Trophoblast cell (in vitro differentiated cells and primary cell): Measurements from ENCODE around the gene CPA2.

ENCODE experiments used
- DNase-seq, 2 donors: peaks; one replicate each; pipeline ENCODE4 v3.0.0-alpha.2; 2016
- H2AFZ ChIP-seq: 2 replicates; pipeline ENCODE4 v1.6.1; 2013; ENCODE audit warnings: low read length, moderate library complexity, mild to moderate bottlenecking; ENCODE audit not compliant: insufficient read depth, poor library complexity
- H2AK5ac ChIP-seq: 2 replicates; pipeline ENCODE4 v1.6.1; 2013; ENCODE audit warnings: mild to moderate bottlenecking, low read length
- H2BK120ac ChIP-seq: 2 replicates; pipeline ENCODE4 v1.6.1; 2013; ENCODE audit warnings: low read length, mild to moderate bottlenecking, moderate library complexity; ENCODE audit not compliant: insufficient read depth, poor library complexity
- H2BK12ac ChIP-seq: 2 replicates; pipeline ENCODE4 v1.6.1; 2013; ENCODE audit warnings: mild to moderate bottlenecking, low read length, moderate library complexity
- H2BK5ac ChIP-seq: 2 replicates; pipeline ENCODE4 v1.6.1; 2013; ENCODE audit warnings: low read length, low read depth, moderate library complexity, mild to moderate bottlenecking; ENCODE audit not compliant: poor library complexity
- H3K14ac ChIP-seq: 2 replicates; pipeline ENCODE4 v1.6.1; 2013; ENCODE audit warnings: mild to moderate bottlenecking, low read length
- H3K18ac ChIP-seq: 2 replicates; pipeline ENCODE4 v1.6.1; 2013; ENCODE audit warnings: mild to moderate bottlenecking, low read length
- H3K23ac ChIP-seq: 2 replicates; pipeline ENCODE4 v1.6.1; 2013; ENCODE audit warnings: low read length
- H3K27ac ChIP-seq: 2 replicates; pipeline ENCODE4 v1.5.1; 2013; ENCODE audit warnings: low read depth, mild to moderate bottlenecking, inconsistent platforms, low read length, moderate library complexity
- H3K27me3 ChIP-seq: 2 replicates; pipeline ENCODE4 v1.6.1; 2013; ENCODE audit warnings: inconsistent platforms, mild to moderate bottlenecking, low read length, moderate library complexity; ENCODE audit not compliant: insufficient read depth
- H3K36me3 ChIP-seq, 2 experiments: 1 replicate in 1 of 2; 2 replicates in 1 of 2; pipeline ENCODE4 v1.6.1; 2013; ENCODE audit warnings: low read length in 2 of 2, mild to moderate bottlenecking in 2 of 2, moderate library complexity in 1 of 2; ENCODE audit not compliant: insufficient read depth in 2 of 2, control insufficient read depth in 1 of 2
- H3K4ac ChIP-seq: 2 replicates; pipeline ENCODE4 v1.6.1; 2013; ENCODE audit warnings: low read depth, mild to moderate bottlenecking, low read length, moderate library complexity
- H3K4me1 ChIP-seq, 2 experiments: 1 replicate in 1 of 2; 2 replicates in 1 of 2; pipeline ENCODE4 v1.6.1; 2013; ENCODE audit warnings: low read length in 2 of 2, mild to moderate bottlenecking in 2 of 2, moderate library complexity in 1 of 2; ENCODE audit not compliant: insufficient read depth in 2 of 2, control insufficient read depth in 1 of 2
- H3K4me2 ChIP-seq: 2 replicates; pipeline ENCODE4 v1.6.1; 2013; ENCODE audit warnings: inconsistent platforms, mild to moderate bottlenecking, low read length, moderate library complexity
- H3K4me3 ChIP-seq: 2 replicates; pipeline ENCODE4 v1.5.1; 2013; ENCODE audit warnings: mild to moderate bottlenecking, low read depth, low read length, inconsistent platforms
- H3K79me1 ChIP-seq: one replicate; pipeline ENCODE4 v1.6.1; 2013; ENCODE audit warnings: low read length
- H3K79me2 ChIP-seq: 2 replicates; pipeline ENCODE4 v1.6.1; 2013; ENCODE audit warnings: low read length, mild to moderate bottlenecking; ENCODE audit not compliant: control insufficient read depth, insufficient read depth, poor library complexity
- H3K9ac ChIP-seq: 2 replicates; pipeline ENCODE4 v1.6.1; 2013; ENCODE audit warnings: mild to moderate bottlenecking, low read length
- H3K9me3 ChIP-seq: 2 replicates; pipeline ENCODE4 v1.6.1; 2013; ENCODE audit warnings: low read depth, mild to moderate bottlenecking, control low read depth, inconsistent platforms, low read length; ENCODE audit not compliant: insufficient read depth
- H4K12ac ChIP-seq: 2 replicates; pipeline ENCODE4 v1.6.1; 2013; ENCODE audit warnings: low read depth, mild to moderate bottlenecking, low read length, moderate library complexity
- H4K8ac ChIP-seq: 2 replicates; pipeline ENCODE4 v1.6.1; 2013; ENCODE audit warnings: low read depth, mild to moderate bottlenecking, low read length, moderate library complexity
- H4K91ac ChIP-seq: one replicate; pipeline ENCODE4 v1.6.1; 2013; ENCODE audit warnings: low read depth, mild to moderate bottlenecking, low read length, moderate library complexity
- WGBS: extraction: QIAGEN DNeasy Blood & Tissue Kit; methylation state at CpG from one replicate; pipeline ENCODE4 v1.1.7; 2013; ENCODE audit warnings: missing lambda C conversion rate; ENCODE audit not compliant: insufficient read length, insufficient coverage; ENCODE audit errors: extremely low coverage; 5-methylcytosine and 5-hydroxymethylcytosine counted together

The CPA2 gene

DNA sequence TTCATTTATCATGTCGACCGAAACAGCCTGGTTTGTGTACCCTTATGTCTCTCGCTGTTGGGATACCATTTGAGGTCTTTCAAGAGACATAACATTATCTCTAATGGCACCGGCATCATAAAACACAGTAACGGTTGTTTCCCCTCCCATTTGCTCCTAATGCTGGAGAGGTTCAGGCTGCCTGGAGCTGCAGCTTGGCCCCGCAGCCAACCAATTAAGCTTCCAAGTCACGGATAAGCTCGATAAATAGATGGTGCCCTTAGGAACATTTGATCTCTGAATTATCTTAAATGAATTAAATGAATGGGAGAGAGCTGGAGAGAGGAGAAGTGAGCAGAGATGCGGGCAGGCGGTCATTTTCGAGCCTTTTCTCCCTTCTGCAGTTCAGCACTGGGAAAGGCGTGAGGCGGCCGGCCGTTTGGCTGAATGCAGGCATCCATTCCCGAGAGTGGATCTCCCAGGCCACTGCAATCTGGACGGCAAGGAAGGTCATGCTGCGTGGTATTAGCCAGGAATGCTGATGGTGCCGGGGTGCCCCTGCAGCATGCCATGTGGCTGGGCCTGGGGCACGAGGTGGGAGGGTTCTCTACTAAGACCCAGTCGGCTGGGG, 38.9 kb downstream of the CPA2 start:
- Histone ChIP-seq H4K12ac (no peak overlapping the region), H3K79me1 (no peaks in the 10 kb centered on the region), H3K4ac (no peak overlapping the region), H3K4me2 (no peak overlapping the region), H3K79me2 (no peaks in the 10 kb centered on the region), H2BK5ac (no peak overlapping the region), H3K27ac (no peak overlapping the region), H3K4me1 (no peaks in the 10 kb centered on the region), H3K4me3 (no peak overlapping the region), H3K9me3 (no peaks in the 10 kb centered on the region), H3K9ac (no peak overlapping the region), H3K27me3 (no peaks in the 10 kb centered on the region), H3K23ac (no peak overlapping the region), H4K91ac (no peak overlapping the region), H3K36me3 (no peaks in the 10 kb centered on the region), H4K8ac (no peak overlapping the region), H2BK12ac (no peak overlapping the region), H2BK120ac (no peak overlapping the region), H2AK5ac (no peak overlapping the region), H2AFZ (no peak overlapping the region), H3K14ac (no peak overlapping the region), H3K18ac (no peak overlapping the region)
- WGBS: no CpG with 5 or more reads among the region's 21 CpGs
- DNase-seq: no peak

DNA sequence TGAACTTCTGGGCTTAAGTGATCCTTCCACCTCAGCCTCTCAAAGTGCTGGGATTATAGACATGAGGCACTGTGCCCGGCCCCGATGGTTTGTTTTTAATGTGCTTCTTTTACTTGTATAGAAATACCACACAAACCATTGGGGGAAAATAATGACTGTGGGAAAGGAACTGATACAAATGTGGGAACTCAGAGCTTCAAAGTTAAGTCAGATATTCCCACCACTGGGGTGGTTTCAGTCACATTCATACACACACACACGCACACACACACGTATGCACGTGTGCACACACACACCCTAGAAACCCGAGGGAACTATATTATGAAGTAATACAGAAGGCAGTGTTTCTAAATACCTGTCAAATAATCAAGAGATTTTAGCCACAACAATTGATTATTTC, 43.3 kb downstream of the CPA2 start:
- Histone ChIP-seq H2BK12ac (no peak overlapping the region), H3K4me3 (no peak overlapping the region), H2AFZ (no peak overlapping the region), H4K91ac (no peak overlapping the region), H3K9me3 (peaks cover 2% of the 10 kb centered on the region), H4K8ac (no peak overlapping the region), H3K36me3 (no peaks in the 10 kb centered on the region), H3K23ac (no peak overlapping the region), H2AK5ac (no peak overlapping the region), H3K4me2 (no peak overlapping the region), H3K9ac (no peak overlapping the region), H3K18ac (no peak overlapping the region), H3K79me2 (no peaks in the 10 kb centered on the region), H2BK5ac (no peak overlapping the region), H2BK120ac (no peak overlapping the region), H3K4me1 (no peaks in the 10 kb centered on the region), H3K27me3 (no peaks in the 10 kb centered on the region), H3K27ac (no peak overlapping the region), H3K4ac (no peak overlapping the region), H3K14ac (no peak overlapping the region), H4K12ac (no peak overlapping the region), H3K79me1 (no peaks in the 10 kb centered on the region)
- DNase-seq: no peak
- no CpG with 5 or more reads among the region's 6 CpGs for WGBS

DNA sequence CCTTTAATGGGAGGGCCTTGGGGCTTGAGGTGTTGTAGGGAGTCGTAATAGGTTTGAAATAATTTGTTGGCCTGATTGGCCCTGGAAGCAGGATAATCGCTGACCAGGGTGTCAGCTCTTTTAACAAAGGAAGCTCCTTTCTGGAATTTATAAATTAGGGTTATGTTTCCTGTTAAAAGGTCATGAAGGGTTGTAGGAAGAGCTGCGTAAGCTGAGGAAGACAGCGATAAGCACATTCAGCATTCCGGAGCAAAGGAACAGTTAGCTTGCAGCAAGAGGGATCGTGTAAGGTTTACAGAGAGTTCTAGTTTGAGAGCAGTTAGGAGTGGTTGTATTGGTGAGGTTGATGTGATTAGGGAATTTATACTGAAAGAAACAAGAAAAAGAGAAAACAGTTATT, 47.6 kb downstream of the CPA2 start:
- Histone ChIP-seq H3K4me1 (no peaks in the 10 kb centered on the region), H2BK5ac (no peak overlapping the region), H3K27me3 (no peaks in the 10 kb centered on the region), H3K23ac (no peak overlapping the region), H2AK5ac (no peak overlapping the region), H3K9me3 (peaks cover 2% of the 10 kb centered on the region), H3K27ac (no peak overlapping the region), H4K91ac (no peak overlapping the region), H2AFZ (no peak overlapping the region), H3K18ac (no peak overlapping the region), H3K4me2 (no peak overlapping the region), H3K4ac (no peak overlapping the region), H2BK12ac (no peak overlapping the region), H4K12ac (no peak overlapping the region), H3K9ac (no peak overlapping the region), H3K79me2 (no peaks in the 10 kb centered on the region), H2BK120ac (no peak overlapping the region), H3K14ac (no peak overlapping the region), H4K8ac (no peak overlapping the region), H3K4me3 (no peak overlapping the region), H3K36me3 (no peaks in the 10 kb centered on the region), H3K79me1 (no peaks in the 10 kb centered on the region)
- WGBS: no CpG with 5 or more reads among the region's 6 CpGs
- DNase-seq: no peak

DNA sequence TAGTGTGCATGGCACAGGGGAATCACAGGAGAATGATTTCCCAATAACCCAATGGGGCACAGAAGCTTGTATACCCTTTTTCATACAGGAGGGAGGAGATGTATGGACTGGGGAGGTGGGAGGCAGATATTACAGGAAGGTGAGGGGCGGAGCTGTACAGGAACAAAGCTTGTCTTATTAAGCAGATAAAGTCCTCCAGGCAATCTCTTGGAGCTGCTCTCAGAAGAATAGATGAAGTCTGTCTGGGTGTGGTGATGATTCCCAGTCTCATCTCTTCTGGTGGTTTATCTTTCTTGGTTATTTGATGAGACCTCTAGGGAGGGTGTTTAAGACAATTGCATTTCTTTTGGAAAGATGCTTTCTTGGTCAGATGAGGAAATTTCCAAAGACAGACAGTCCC, 52.9 kb downstream of the CPA2 start:
- Histone ChIP-seq H3K27ac (no peak overlapping the region), H2BK120ac (no peak overlapping the region), H3K23ac (no peak overlapping the region), H3K18ac (no peak overlapping the region), H3K4me3 (no peak overlapping the region), H2AK5ac (no peak overlapping the region), H3K14ac (no peak overlapping the region), H3K79me1 (peaks cover 9% of the 10 kb centered on the region), H3K79me2 (no peaks in the 10 kb centered on the region), H4K12ac (no peak overlapping the region), H3K4me1 (peaks cover 15 to 16% of the 10 kb centered on the region in 2 experiments), H3K4me2 (no peak overlapping the region), H3K36me3 (no peaks in the 10 kb centered on the region), H4K8ac (no peak overlapping the region), H2BK12ac (no peak overlapping the region), H3K27me3 (no peaks in the 10 kb centered on the region), H2BK5ac (no peak overlapping the region), H4K91ac (no peak overlapping the region), H3K9ac (no peak overlapping the region), H3K9me3 (no peaks in the 10 kb centered on the region), H3K4ac (no peak overlapping the region), H2AFZ (no peak overlapping the region)
- DNase-seq: no peak
- no CpG with 5 or more reads among the region's 1 CpG for WGBS
